A673 (cell line): ENCODE results near the gene CUL1.

Source experiments
- EZH2 ChIP-seq: fragments of 200-600 bp; sonication (generic); IDR thresholded peaks from 2 replicates; pipeline ENCODE4 v1.6.1; 2017; ENCODE audit warnings: borderline replicate concordance, low read depth, mild to moderate bottlenecking, mixed read lengths, antibody characterized with exemption, low read length; ENCODE audit not compliant: poor library complexity, severe bottlenecking
- TF ChIP-seq, protein P1 (sequence below): fragments of 300-800, 200-600 bp; sonication (generic); conservative IDR thresholded peaks from 2 replicates; pipeline ENCODE4 v1.5.1; 2017; ENCODE audit warnings: low read depth, mild to moderate bottlenecking, antibody characterized with exemption, low read length, moderate library complexity, mixed read lengths

DNA sequence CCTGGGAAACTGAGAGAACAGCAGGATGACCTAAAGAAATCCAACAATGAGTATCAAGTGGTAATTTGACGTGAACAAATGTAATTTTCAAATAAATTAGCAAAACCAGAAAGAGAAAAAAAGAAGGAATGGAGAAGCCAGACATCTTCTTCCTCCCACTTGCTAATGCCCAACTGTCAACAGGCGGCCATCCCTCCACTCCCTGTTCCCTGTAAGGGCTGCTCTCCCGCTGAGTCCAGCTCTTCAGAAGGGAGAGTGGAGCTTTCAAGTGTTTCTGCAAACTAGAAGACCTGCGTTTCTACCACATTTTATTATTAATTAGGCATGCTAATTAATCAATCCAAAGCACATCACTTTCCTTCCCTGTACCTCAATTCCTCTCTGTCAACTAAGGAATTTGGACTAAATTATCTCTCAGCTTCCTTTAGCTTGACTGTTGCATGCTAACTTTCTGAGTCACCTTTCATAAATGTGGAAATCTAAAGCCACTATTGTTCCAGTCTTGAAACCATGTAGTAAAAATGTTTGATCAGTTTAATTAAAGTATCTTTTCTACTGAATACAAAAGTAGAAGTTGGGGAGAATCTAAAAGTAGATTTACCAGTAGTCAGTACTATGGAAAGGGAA lies 48.4 kb upstream of the CUL1 start:
- TF ChIP-seq, protein P1, sequence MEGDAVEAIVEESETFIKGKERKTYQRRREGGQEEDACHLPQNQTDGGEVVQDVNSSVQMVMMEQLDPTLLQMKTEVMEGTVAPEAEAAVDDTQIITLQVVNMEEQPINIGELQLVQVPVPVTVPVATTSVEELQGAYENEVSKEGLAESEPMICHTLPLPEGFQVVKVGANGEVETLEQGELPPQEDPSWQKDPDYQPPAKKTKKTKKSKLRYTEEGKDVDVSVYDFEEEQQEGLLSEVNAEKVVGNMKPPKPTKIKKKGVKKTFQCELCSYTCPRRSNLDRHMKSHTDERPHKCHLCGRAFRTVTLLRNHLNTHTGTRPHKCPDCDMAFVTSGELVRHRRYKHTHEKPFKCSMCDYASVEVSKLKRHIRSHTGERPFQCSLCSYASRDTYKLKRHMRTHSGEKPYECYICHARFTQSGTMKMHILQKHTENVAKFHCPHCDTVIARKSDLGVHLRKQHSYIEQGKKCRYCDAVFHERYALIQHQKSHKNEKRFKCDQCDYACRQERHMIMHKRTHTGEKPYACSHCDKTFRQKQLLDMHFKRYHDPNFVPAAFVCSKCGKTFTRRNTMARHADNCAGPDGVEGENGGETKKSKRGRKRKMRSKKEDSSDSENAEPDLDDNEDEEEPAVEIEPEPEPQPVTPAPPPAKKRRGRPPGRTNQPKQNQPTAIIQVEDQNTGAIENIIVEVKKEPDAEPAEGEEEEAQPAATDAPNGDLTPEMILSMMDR, result no peak
- TF ChIP-seq EZH2, result no peak
